Ectodermal cell (in vitro differentiated cells): ENCODE data around the gene CSNK1D.
"Not testable (repeated sequence)": the region's sequence is repeated elsewhere in the genome, so short reads cannot be mapped to it uniquely, and the experiment has no call there.

Source experiments
- H3K27ac ChIP-seq: 2 replicates; pipeline ENCODE4 v1.7.0; 2013; ENCODE audit warnings: mild to moderate bottlenecking, low read depth, low read length; ENCODE audit not compliant: insufficient read depth, poor library complexity, severe bottlenecking
- H3K27me3 ChIP-seq: 2 replicates; pipeline ENCODE4 v1.7.0; 2013; ENCODE audit warnings: mild to moderate bottlenecking, low read length; ENCODE audit not compliant: insufficient read depth, control insufficient read depth, poor library complexity, severe bottlenecking
- H3K36me3 ChIP-seq: one replicate; pipeline ENCODE4 v1.7.0; 2013; ENCODE audit warnings: low read length; ENCODE audit not compliant: control insufficient read depth, insufficient read depth
- H3K4me1 ChIP-seq: one replicate; pipeline ENCODE4 v1.7.0; 2013; ENCODE audit warnings: low read length; ENCODE audit not compliant: control insufficient read depth, insufficient read depth
- H3K4me3 ChIP-seq: 2 replicates; pipeline ENCODE4 v1.7.0; 2013; ENCODE audit warnings: low read depth, low read length, control low read depth; ENCODE audit not compliant: insufficient read depth
- H3K9me3 ChIP-seq: 2 replicates; pipeline ENCODE4 v1.7.0; 2013; ENCODE audit warnings: mild to moderate bottlenecking, low read length, moderate library complexity; ENCODE audit not compliant: control insufficient read depth
- WGBS, 2 experiments: methylation state at CpG; one replicate each; pipeline ENCODE4 v1.1.7; 2013; ENCODE audit warnings: missing lambda C conversion rate in 2 of 2; 5-methylcytosine and 5-hydroxymethylcytosine counted together

CSNK1D gene

GRCh38 chr17:82217120-82217529 is 56.4 kb downstream of the CSNK1D start:
- Histone ChIP-seq H3K9me3 (no peaks in the 10 kb centered on the region), H3K4me1 (no peaks in the 10 kb centered on the region), H3K4me3 (no peak overlapping the region), H3K27ac (no peak overlapping the region), H3K36me3 (no peaks in the 10 kb centered on the region), H3K27me3 (peaks cover 14% of the 10 kb centered on the region)
- 85% methylated on average over 12 of the region's 12 CpGs for WGBS, 2 experiments

GRCh38 chr17:82216301-82217119 is 57.0 kb downstream of the CSNK1D start:
- 91% methylated on average over 17 of the region's 17 CpGs for WGBS, 2 experiments
- no peaks in the 10 kb centered on the region for H3K9me3 ChIP-seq
- no peaks in the 10 kb centered on the region for H3K36me3 ChIP-seq
- no peaks in the 10 kb centered on the region for H3K4me1 ChIP-seq
- no peak overlapping the region for H3K27ac ChIP-seq
- H3K27me3 ChIP-seq, result peaks cover 14% of the 10 kb centered on the region
- H3K4me3 ChIP-seq, result no peak overlapping the region

- Histone ChIP-seq H3K9me3 (no peaks in the 10 kb centered on the region), H3K27ac (no peak overlapping the region), H3K4me1 (no peaks in the 10 kb centered on the region), H3K27me3 (peaks cover 14% of the 10 kb centered on the region), H3K4me3 (no peak overlapping the region), H3K36me3 (no peaks in the 10 kb centered on the region)
- WGBS, 2 experiments, result 91 to 93% methylated on average over 12 of the region's 12 CpGs
Observed at GRCh38 chr17:82215972-82216300, 57.6 kb downstream of the CSNK1D start.

GRCh38 chr17:82215095-82215971 is 58.2 kb downstream of the CSNK1D start:
- no peaks in the 10 kb centered on the region for H3K9me3 ChIP-seq
- H3K4me1 ChIP-seq, result no peaks in the 10 kb centered on the region
- H3K27ac ChIP-seq, result no peak overlapping the region
- peaks cover 14% of the 10 kb centered on the region for H3K27me3 ChIP-seq
- H3K36me3 ChIP-seq, result no peaks in the 10 kb centered on the region
- no peak overlapping the region for H3K4me3 ChIP-seq
- WGBS, 2 experiments, result 92 to 93% methylated on average over 25 of the region's 25 CpGs

GRCh38 chr17:82214012-82214628 is 59.4 kb downstream of the CSNK1D start:
- 89 to 93% methylated on average over 11 of the region's 11 CpGs for WGBS, 2 experiments
- Histone ChIP-seq H3K4me1 (no peaks in the 10 kb centered on the region), H3K36me3 (no peaks in the 10 kb centered on the region), H3K27ac (no peak overlapping the region), H3K9me3 (no peaks in the 10 kb centered on the region), H3K27me3 (peaks cover 14% of the 10 kb centered on the region), H3K4me3 (no peak overlapping the region)

- H3K36me3 ChIP-seq, result no peaks in the 10 kb centered on the region
- H3K27me3 ChIP-seq, result peaks cover 14% of the 10 kb centered on the region
- no peaks in the 10 kb centered on the region for H3K4me1 ChIP-seq
- WGBS, 2 experiments, result 11 to 12% methylated on average over 36 to 37 of the region's 37 CpGs
- peak overlapping the region; percentile 87 for H3K4me3 ChIP-seq
- no peak overlapping the region for H3K27ac ChIP-seq
- H3K9me3 ChIP-seq, result no peaks in the 10 kb centered on the region
Observed at GRCh38 chr17:82213251-82214011, 60.1 kb downstream of the CSNK1D start.

GRCh38 chr17:82212331-82213250 is 60.9 kb downstream of the CSNK1D start, which contains the start of gene CCDC57:
Gene CCDC57 (minus strand): TSS chr17:82212842. CDS start chr17:82201944, 10,898 bp downstream.
- no peaks in the 10 kb centered on the region for H3K36me3 ChIP-seq
- WGBS, 2 experiments, result 0% methylated on average over 116 of the region's 116 CpGs
- H3K27me3 ChIP-seq, result peaks cover 14% of the 10 kb centered on the region
- H3K9me3 ChIP-seq, result no peaks in the 10 kb centered on the region
- H3K4me1 ChIP-seq, result no peaks in the 10 kb centered on the region
- peak within 1 kb of the TSS; percentile 87 for H3K4me3 ChIP-seq
- no peak within 1 kb of the TSS for H3K27ac ChIP-seq

GRCh38 chr17:82210655-82211054 is 62.8 kb downstream of the CSNK1D start:
- not testable (repeated sequence) for H3K36me3 ChIP-seq, H3K4me3 ChIP-seq, H3K4me1 ChIP-seq, H3K27ac ChIP-seq, H3K9me3 ChIP-seq
- peaks cover 14% of the 10 kb centered on the region for H3K27me3 ChIP-seq
- 94% methylated on average over 9 to 11 of the region's 11 CpGs for WGBS, 2 experiments
